ENCODE results near the gene RTN3.

The RTN3 gene

GRCh38 chr11:63686926-63687325 lies 5.6 kb downstream of the RTN3 start:
- TF ChIP-seq POLR2A (IDR thresholded peaks at IDR 0.05; ENCODE audit: low read depth, low read length) (no peak), TAF1 (IDR thresholded peaks at IDR 0.05; ENCODE audit: borderline replicate concordance, low read depth, low read length) (no peak), POLR2AphosphoS5 (IDR thresholded peaks at IDR 0.05; ENCODE audit: low read depth, low read length) (no peak)
- FAIRE-seq (no peak), DNase-seq (ENCODE audit: insufficient read length) (no peak)

DNA sequence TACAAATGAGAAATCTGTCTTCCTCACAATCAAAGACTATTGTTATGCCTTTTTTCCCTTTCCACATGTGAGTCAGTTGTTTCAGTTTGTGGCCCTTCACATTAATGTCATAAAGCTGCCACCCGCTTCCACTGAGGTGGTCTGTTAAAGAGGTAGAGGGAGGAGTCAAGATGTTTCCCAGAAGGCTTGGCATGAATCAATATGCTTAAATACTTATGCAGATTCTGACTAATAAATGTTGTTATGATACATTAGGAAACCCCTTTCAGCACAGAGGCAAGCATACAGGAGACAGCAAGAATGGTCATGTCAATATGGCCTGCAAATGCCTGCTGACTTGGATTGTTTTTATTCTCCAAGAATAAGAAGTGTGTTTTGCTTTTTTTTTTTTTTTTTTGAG lies 6.5 kb downstream of the RTN3 start:
- no peak for TF ChIP-seq TAF1 (IDR thresholded peaks at IDR 0.05; ENCODE audit: borderline replicate concordance, low read depth, low read length)
- no peak for TF ChIP-seq POLR2A (IDR thresholded peaks at IDR 0.05; ENCODE audit: low read depth, low read length)
- TF ChIP-seq POLR2AphosphoS5 (IDR thresholded peaks at IDR 0.05; ENCODE audit: low read depth, low read length): no peak
- FAIRE-seq (no peak), DNase-seq (ENCODE audit: insufficient read length) (no peak)

DNA sequence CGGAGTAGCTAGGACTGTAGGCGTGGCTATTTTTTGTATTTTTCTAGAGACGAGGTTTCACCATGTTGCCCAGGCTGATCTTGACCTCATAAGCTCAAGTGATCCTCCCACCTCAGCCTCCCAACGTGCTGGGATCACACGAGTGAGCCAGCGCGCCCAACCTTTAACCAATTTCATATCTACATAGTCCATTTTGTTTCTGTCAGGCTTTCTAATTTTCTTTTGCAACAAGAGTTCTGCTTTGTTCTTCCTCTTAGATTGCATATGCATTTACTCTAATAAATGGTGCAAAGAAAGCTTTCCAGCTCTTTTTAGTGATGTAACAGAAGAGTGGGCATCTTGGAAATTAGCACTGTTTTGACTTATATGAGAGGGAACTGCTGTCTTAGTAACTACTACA lies 13.3 kb downstream of the RTN3 start:
- TF ChIP-seq TAF1 (IDR thresholded peaks at IDR 0.05; ENCODE audit: borderline replicate concordance, low read depth, low read length): no peak

GRCh38 chr11:63698976-63699733 lies 17.9 kb downstream of the RTN3 start:
- TF ChIP-seq TAF1 (IDR thresholded peaks at IDR 0.05; ENCODE audit: borderline replicate concordance, low read depth, low read length) (no peak), POLR2A (IDR thresholded peaks at IDR 0.05; ENCODE audit: low read depth, low read length) (no peak), POLR2AphosphoS5 (IDR thresholded peaks at IDR 0.05; ENCODE audit: low read depth, low read length) (no peak)
- no peak for FAIRE-seq
- DNase-seq (ENCODE audit: insufficient read length): no peak

More for the DNA sequence above, 13.3 kb downstream of the RTN3 start:
- FAIRE-seq (no peak), DNase-seq (ENCODE audit: insufficient read length) (no peak)

- FAIRE-seq (no peak), DNase-seq (ENCODE audit: insufficient read length) (no peak)
- no peak for TF ChIP-seq POLR2A (IDR thresholded peaks at IDR 0.05; ENCODE audit: low read depth, low read length)
- no peak for TF ChIP-seq POLR2AphosphoS5 (IDR thresholded peaks at IDR 0.05; ENCODE audit: low read depth, low read length)
- no peak for TF ChIP-seq TAF1 (IDR thresholded peaks at IDR 0.05; ENCODE audit: borderline replicate concordance, low read depth, low read length)
Observed at GRCh38 chr11:63699896-63700295, 18.6 kb downstream of the RTN3 start.

GRCh38 chr11:63705526-63705925 lies 24.2 kb downstream of the RTN3 start:
- DNase-seq (ENCODE audit: insufficient read length): no peak
- FAIRE-seq: no peak
- TF ChIP-seq TAF1 (IDR thresholded peaks at IDR 0.05; ENCODE audit: borderline replicate concordance, low read depth, low read length) (no peak), POLR2AphosphoS5 (IDR thresholded peaks at IDR 0.05; ENCODE audit: low read depth, low read length) (no peak), POLR2A (IDR thresholded peaks at IDR 0.05; ENCODE audit: low read depth, low read length) (no peak)

DNA sequence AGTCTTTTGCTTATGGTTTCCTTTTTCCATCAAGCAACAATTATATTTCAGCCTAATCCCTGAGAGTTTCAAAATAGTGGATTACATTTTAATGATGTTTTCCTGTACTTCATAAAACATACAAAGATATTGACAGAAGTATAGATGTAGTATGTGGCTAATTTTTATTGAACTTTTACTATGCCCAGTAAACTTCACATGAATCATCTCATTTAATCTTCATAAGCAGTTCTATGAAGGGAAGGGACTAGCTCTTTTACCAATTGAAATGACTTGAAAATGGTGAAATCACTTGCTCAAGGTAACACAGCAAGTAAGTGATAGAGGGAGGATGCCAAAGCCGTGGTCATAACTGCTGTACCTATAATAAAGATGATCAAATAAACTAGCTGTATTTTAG lies 27.5 kb downstream of the RTN3 start:
- DNase-seq (ENCODE audit: insufficient read length) (no peak), FAIRE-seq (no peak)
- TF ChIP-seq POLR2AphosphoS5 (IDR thresholded peaks at IDR 0.05; ENCODE audit: low read depth, low read length) (no peak), POLR2A (IDR thresholded peaks at IDR 0.05; ENCODE audit: low read depth, low read length) (no peak)

DNA sequence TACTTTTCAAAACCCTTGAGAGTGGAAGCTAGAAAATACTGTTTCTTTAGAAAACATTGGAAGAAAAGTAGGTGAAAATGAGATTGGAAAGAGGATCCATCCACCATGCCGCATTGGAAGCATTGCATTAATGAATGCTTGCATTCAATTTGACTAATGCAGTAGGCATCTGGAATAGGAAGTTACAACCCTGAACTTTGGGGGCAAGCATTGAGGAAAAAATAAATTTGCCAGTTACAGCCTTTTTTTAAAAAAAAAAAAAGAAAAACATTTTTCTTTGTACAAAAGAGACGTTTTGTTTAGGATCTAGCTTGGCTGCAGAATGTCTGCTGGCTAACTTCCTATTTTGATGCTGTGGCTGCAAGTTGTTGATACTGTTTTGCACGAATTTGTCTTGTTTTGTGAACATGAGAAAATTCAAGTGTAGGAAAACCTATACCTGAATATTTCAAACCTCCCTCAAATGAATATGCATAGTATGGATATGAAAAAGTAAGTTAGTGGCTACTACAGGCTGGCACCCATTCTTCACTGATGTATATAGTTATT lies 28.1 kb downstream of the RTN3 start:
- FAIRE-seq (no peak), DNase-seq (ENCODE audit: insufficient read length) (no peak)
- no peak for TF ChIP-seq POLR2A (IDR thresholded peaks at IDR 0.05; ENCODE audit: low read depth, low read length)
- TF ChIP-seq TAF1 (IDR thresholded peaks at IDR 0.05; ENCODE audit: borderline replicate concordance, low read depth, low read length): no peak
- TF ChIP-seq POLR2AphosphoS5 (IDR thresholded peaks at IDR 0.05; ENCODE audit: low read depth, low read length): no peak

DNA sequence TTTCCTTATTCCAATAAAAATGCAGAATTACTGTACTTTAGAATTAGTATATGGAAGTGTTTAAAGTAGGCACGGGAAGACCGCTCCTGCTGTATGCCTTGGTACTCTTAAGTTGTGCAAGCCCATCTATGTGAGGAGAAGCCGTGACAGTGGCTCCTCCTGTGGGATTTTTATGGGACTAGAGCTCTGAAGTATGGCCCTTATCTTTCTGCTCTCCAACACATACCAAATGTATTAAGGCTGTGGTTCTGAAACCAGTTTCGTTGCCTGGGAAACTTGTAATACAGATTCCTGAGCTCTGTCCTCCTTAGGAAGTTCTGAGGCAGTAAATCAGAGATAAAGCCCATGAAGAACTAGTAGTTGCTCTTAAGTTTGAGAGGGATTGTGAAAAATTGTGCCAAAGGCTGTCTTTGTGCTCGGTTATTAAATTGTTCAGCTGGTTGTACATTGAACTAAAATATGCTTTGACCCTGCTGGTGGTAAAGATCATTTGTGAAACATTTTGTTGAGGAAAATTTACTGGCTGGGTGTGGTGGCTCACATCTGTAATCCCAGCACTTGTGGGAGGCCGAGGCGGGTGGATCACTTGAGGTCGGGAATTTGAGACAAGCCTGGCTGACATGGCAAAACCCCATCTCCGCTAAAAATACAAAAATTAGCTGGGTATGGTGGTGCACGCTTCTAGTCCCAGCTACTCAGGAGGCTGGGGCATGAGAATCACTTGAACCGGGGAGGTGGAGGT lies 29.3 kb downstream of the RTN3 start:
- no peak for FAIRE-seq

GRCh38 chr11:63711838-63712237 lies 30.5 kb downstream of the RTN3 start:
- TF ChIP-seq POLR2A (IDR thresholded peaks at IDR 0.05; ENCODE audit: low read depth, low read length): no peak
- no peak for TF ChIP-seq POLR2AphosphoS5 (IDR thresholded peaks at IDR 0.05; ENCODE audit: low read depth, low read length)
- TF ChIP-seq TAF1 (IDR thresholded peaks at IDR 0.05; ENCODE audit: borderline replicate concordance, low read depth, low read length): no peak
- FAIRE-seq: no peak
- no peak for DNase-seq (ENCODE audit: insufficient read length)

More for the DNA sequence above, 29.3 kb downstream of the RTN3 start:
- no peak for TF ChIP-seq TAF1 (IDR thresholded peaks at IDR 0.05; ENCODE audit: borderline replicate concordance, low read depth, low read length)
- TF ChIP-seq POLR2AphosphoS5 (IDR thresholded peaks at IDR 0.05; ENCODE audit: low read depth, low read length): no peak
- TF ChIP-seq POLR2A (IDR thresholded peaks at IDR 0.05; ENCODE audit: low read depth, low read length): no peak
- no peak for DNase-seq (ENCODE audit: insufficient read length)

- no peak for TF ChIP-seq TAF1 (IDR thresholded peaks at IDR 0.05; ENCODE audit: borderline replicate concordance, low read depth, low read length)
- no peak for TF ChIP-seq POLR2A (IDR thresholded peaks at IDR 0.05; ENCODE audit: low read depth, low read length)
- FAIRE-seq (no peak), DNase-seq (ENCODE audit: insufficient read length) (no peak)
Observed at GRCh38 chr11:63713766-63714165, 32.5 kb downstream of the RTN3 start.

DNA sequence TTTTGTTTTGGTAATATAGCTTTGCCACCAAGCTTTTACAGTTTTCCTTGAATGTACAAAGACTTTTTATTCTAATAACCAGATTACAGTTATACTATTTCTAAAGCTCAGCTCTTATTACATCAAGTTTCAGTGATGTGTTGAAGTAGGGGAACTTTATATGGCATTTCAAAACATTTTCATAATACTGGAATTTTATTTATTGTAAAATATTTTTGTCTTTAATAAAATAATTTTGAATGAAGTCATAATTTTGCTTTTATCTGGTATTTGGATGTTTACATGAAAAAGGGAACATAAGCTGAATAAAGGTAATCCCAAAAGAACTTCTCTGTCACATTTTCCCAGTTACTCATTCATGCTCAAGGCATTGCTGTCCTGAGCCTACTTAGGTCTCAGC lies 34.7 kb downstream of the RTN3 start:
- FAIRE-seq: no peak
- DNase-seq (ENCODE audit: insufficient read length): no peak
- TF ChIP-seq POLR2AphosphoS5 (IDR thresholded peaks at IDR 0.05; ENCODE audit: low read depth, low read length): no peak
- no peak for TF ChIP-seq TAF1 (IDR thresholded peaks at IDR 0.05; ENCODE audit: borderline replicate concordance, low read depth, low read length)
- TF ChIP-seq POLR2A (IDR thresholded peaks at IDR 0.05; ENCODE audit: low read depth, low read length): no peak

Data from GM12892 (cell line).